ENCODE data around the gene TAB3. TPM values are rescaled to one million over a fixed set of nuclear protein-coding genes. Genes with fewer than 3 reads are reported as not detected.
A peak's percentile ranks its signal among the peaks of the same experiment; 100 is the strongest.

The TAB3 gene
- total RNA-seq, 2 donors from 2014 or later = 16.1 to 18.2 TPM

GRCh38 chrX:30888526-30889146 is 418 bp downstream of the TAB3 start:
- intact Hi-C loops (cut with DNase I) = no loop called here

GRCh38 chrX:30887721-30888120 is 1.3 kb downstream of the TAB3 start:
- intact Hi-C loops (cut with DNase I) = no loop called here
- no peak for DNase-seq (ENCODE audit: low spot score)

More at GRCh38 chrX:30888526-30889146, 418 bp downstream of the TAB3 start:
- peak; percentile 80 for DNase-seq (ENCODE audit: low spot score)

GRCh38 chrX:30887288-30887687 is 1.8 kb downstream of the TAB3 start:
- intact Hi-C loops (cut with DNase I) = no loop called here
- DNase-seq (ENCODE audit: low spot score) = no peak

- intact Hi-C loops (cut with DNase I) = no loop called here
- DNase-seq (ENCODE audit: low spot score) = no peak
Measured at GRCh38 chrX:30885136-30885535, 3.9 kb downstream of the TAB3 start.

- intact Hi-C loops (cut with DNase I) = no loop called here
- no peak for DNase-seq (ENCODE audit: low spot score)
Measured at GRCh38 chrX:30883138-30883537, 5.9 kb downstream of the TAB3 start.

- no peak for DNase-seq (ENCODE audit: low spot score)
- intact Hi-C loops (cut with DNase I) = no loop called here
Measured at GRCh38 chrX:30881797-30882196, 7.3 kb downstream of the TAB3 start.

- no peak for DNase-seq (ENCODE audit: low spot score)
- intact Hi-C loops (cut with DNase I) = no loop called here
Measured at GRCh38 chrX:30881390-30881789, 7.7 kb downstream of the TAB3 start.

GRCh38 chrX:30880058-30880457 is 9.0 kb downstream of the TAB3 start:
- intact Hi-C loops (cut with DNase I) = no loop called here

GRCh38 chrX:30876367-30876766 is 12.7 kb downstream of the TAB3 start:
- intact Hi-C loops (cut with DNase I) = no loop called here
- DNase-seq (ENCODE audit: low spot score) = no peak

More at GRCh38 chrX:30880058-30880457, 9.0 kb downstream of the TAB3 start:
- DNase-seq (ENCODE audit: low spot score) = no peak

GRCh38 chrX:30875957-30876356 is 13.1 kb downstream of the TAB3 start:
- intact Hi-C loops (cut with DNase I) = no loop called here
- DNase-seq (ENCODE audit: low spot score) = no peak

GRCh38 chrX:30874851-30875250 is 14.2 kb downstream of the TAB3 start:
- DNase-seq (ENCODE audit: low spot score) = no peak
- intact Hi-C loops (cut with DNase I) = no loop called here

GRCh38 chrX:30870572-30870971 is 18.5 kb downstream of the TAB3 start:
- DNase-seq (ENCODE audit: low spot score) = no peak
- intact Hi-C loops (cut with DNase I) = no loop called here

- DNase-seq (ENCODE audit: low spot score) = no peak
- intact Hi-C loops (cut with DNase I) = no loop called here
Measured at GRCh38 chrX:30865612-30866011, 23.4 kb downstream of the TAB3 start.

GRCh38 chrX:30865015-30865414 is 24.0 kb downstream of the TAB3 start:
- intact Hi-C loops (cut with DNase I) = no loop called here
- DNase-seq (ENCODE audit: low spot score) = no peak

- DNase-seq (ENCODE audit: low spot score) = no peak
- intact Hi-C loops (cut with DNase I) = no loop called here
Measured at GRCh38 chrX:30864383-30864785, 24.7 kb downstream of the TAB3 start.

- intact Hi-C loops (cut with DNase I) = no loop called here
Measured at GRCh38 chrX:30863974-30864373, 25.1 kb downstream of the TAB3 start.

GRCh38 chrX:30858098-30858497 is 31.0 kb downstream of the TAB3 start:
- intact Hi-C loops (cut with DNase I) = no loop called here
- no peak for DNase-seq (ENCODE audit: low spot score)

More at GRCh38 chrX:30863974-30864373, 25.1 kb downstream of the TAB3 start:
- DNase-seq (ENCODE audit: low spot score) = no peak

GRCh38 chrX:30851449-30851848 is 37.6 kb downstream of the TAB3 start:
- intact Hi-C loops (cut with DNase I) = no loop called here
- no peak for DNase-seq (ENCODE audit: low spot score)

GRCh38 chrX:30835373-30835772 is 53.7 kb downstream of the TAB3 start:
- no peak for DNase-seq (ENCODE audit: low spot score)
- intact Hi-C loops (cut with DNase I) = no loop called here

- DNase-seq (ENCODE audit: low spot score) = no peak
- intact Hi-C loops (cut with DNase I) = no loop called here
Measured at GRCh38 chrX:30833896-30834295, 55.2 kb downstream of the TAB3 start.

GRCh38 chrX:30831082-30831481 is 58.0 kb downstream of the TAB3 start:
- DNase-seq (ENCODE audit: low spot score) = no peak
- intact Hi-C loops (cut with DNase I) = no loop called here
